Measurements from ENCODE around the gene PSMD12. TPM values are rescaled to one million over a fixed set of nuclear protein-coding genes. Genes with fewer than 3 reads are reported as not detected.

The PSMD12 gene
- total and polyA plus RNA-seq, 9 of the 15 experiments (the other 6 are each of a cell fraction or from before 2014, with no cell fraction given) = 36.6 to 150 (median 65.5) TPM

DNA sequence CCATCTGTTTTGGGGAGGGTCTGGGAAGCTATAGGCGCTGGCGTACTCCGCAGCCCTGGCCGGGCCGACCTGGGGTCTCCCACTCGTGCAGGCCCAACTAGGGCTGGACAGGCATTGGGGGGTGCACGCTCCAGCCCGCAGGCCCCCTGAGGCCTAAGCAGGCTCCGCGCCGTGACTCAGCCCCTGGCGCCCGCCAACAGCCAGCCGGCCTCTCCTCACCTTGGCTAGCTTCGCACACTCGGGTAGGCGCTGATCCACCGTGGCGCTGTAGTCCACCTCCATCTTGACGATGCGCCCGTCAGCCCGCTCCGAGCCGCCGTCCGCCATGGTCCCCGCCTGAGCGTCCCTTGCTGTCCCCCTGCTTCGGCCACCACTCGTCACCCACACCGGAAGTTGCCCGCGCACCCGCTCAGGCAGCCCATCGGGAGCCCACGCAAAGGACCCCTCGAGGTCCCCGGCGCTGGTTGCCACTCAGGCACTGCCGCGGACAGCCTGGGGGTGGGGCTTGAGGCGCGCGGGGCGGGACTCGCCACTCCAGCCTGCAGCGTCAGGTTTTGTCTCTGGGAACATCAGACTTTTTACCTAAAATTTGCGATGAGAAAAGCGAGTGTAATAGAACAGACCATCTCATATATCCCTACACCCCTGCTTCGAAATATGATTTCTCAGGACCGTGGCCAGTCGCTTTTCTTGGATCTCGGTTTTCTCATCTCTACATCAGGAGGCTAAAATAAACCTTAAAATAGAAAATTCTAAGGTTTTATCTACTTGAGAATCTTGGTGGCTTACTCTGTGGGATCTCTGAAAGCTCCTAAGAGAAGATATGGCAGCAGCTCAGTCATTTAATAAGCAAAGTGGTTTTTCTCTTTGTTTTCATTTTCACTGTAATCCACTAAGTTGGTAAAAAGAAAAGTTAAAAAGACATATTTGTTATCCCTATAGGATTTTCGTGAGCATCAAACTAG, at the start of gene PSMD12 (continued):
- TF ChIP-seq, protein P1, sequence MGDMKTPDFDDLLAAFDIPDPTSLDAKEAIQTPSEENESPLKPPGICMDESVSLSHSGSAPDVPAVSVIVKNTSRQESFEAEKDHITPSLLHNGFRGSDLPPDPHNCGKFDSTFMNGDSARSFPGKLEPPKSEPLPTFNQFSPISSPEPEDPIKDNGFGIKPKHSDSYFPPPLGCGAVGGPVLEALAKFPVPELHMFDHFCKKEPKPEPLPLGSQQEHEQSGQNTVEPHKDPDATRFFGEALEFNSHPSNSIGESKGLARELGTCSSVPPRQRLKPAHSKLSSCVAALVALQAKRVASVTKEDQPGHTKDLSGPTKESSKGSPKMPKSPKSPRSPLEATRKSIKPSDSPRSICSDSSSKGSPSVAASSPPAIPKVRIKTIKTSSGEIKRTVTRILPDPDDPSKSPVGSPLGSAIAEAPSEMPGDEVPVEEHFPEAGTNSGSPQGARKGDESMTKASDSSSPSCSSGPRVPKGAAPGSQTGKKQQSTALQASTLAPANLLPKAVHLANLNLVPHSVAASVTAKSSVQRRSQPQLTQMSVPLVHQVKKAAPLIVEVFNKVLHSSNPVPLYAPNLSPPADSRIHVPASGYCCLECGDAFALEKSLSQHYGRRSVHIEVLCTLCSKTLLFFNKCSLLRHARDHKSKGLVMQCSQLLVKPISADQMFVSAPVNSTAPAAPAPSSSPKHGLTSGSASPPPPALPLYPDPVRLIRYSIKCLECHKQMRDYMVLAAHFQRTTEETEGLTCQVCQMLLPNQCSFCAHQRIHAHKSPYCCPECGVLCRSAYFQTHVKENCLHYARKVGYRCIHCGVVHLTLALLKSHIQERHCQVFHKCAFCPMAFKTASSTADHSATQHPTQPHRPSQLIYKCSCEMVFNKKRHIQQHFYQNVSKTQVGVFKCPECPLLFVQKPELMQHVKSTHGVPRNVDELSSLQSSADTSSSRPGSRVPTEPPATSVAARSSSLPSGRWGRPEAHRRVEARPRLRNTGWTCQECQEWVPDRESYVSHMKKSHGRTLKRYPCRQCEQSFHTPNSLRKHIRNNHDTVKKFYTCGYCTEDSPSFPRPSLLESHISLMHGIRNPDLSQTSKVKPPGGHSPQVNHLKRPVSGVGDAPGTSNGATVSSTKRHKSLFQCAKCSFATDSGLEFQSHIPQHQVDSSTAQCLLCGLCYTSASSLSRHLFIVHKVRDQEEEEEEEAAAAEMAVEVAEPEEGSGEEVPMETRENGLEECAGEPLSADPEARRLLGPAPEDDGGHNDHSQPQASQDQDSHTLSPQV (IDR thresholded peaks at IDR 0.05) = no peak
- TF ChIP-seq POLR2H (tag; IDR thresholded peaks at IDR 0.05; ENCODE audit: low read depth) (peak; percentile 50; the same call in 1 of the 2 replicates), TGIF2 (CRISPR knock-in tag; IDR thresholded peaks at IDR 0.05) (no peak; the same call in 1 of the 2 replicates), CREM (IDR thresholded peaks at IDR 0.05; ENCODE audit: low read depth) (peak; percentile 68), GABPA (tag; conservative IDR thresholded peaks at IDR 0.05; ENCODE audit: low read depth) (peak; percentile 95), HSF4 (CRISPR knock-in tag; IDR thresholded peaks at IDR 0.05; ENCODE audit: borderline replicate concordance) (no peak), PHTF2 (CRISPR knock-in tag; IDR thresholded peaks at IDR 0.05) (no peak), EWSR1 (IDR thresholded peaks at IDR 0.05; ENCODE audit: borderline replicate concordance, low read depth, partially characterized antibody) (no peak), ZNF444 (CRISPR knock-in tag; IDR thresholded peaks at IDR 0.05) (no peak), EHMT2 (IDR thresholded peaks at IDR 0.05) (no peak), KAT7 (CRISPR knock-in tag; IDR thresholded peaks at IDR 0.05; ENCODE audit: borderline replicate concordance) (peak; percentile 82; the same call in 1 of the 2 replicates), TCF7 (IDR thresholded peaks at IDR 0.05; ENCODE audit: borderline replicate concordance) (no peak), PHB (CRISPR knock-in tag; IDR thresholded peaks at IDR 0.05) (no peak), SMAD1 (IDR thresholded peaks at IDR 0.05; ENCODE audit: low read depth, low read length, partially characterized antibody) (no peak), RBM22 (IDR thresholded peaks at IDR 0.05; ENCODE audit: low read depth, low read length, poor library complexity, severe bottlenecking) (no peak), ATF1 (CRISPR knock-in tag; IDR thresholded peaks at IDR 0.05) (0 out of 2 replicates have a peak, but pooled peaks have one; percentile 11), ATF1 (tag; IDR thresholded peaks at IDR 0.05) (peak; percentile 79), ZC3H4 (CRISPR knock-in tag; IDR thresholded peaks at IDR 0.05; ENCODE audit: borderline replicate concordance) (no peak), TARDBP (IDR thresholded peaks at IDR 0.05) (no peak), MCM2 (IDR thresholded peaks at IDR 0.05; ENCODE audit: low read depth) (no peak), KLF10 (CRISPR knock-in tag; IDR thresholded peaks at IDR 0.05) (no peak)
- TF ChIP-seq, protein P2, sequence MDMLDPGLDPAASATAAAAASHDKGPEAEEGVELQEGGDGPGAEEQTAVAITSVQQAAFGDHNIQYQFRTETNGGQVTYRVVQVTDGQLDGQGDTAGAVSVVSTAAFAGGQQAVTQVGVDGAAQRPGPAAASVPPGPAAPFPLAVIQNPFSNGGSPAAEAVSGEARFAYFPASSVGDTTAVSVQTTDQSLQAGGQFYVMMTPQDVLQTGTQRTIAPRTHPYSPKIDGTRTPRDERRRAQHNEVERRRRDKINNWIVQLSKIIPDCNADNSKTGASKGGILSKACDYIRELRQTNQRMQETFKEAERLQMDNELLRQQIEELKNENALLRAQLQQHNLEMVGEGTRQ (CRISPR knock-in tag; IDR thresholded peaks at IDR 0.05) = no peak
- TF ChIP-seq, protein P3, sequence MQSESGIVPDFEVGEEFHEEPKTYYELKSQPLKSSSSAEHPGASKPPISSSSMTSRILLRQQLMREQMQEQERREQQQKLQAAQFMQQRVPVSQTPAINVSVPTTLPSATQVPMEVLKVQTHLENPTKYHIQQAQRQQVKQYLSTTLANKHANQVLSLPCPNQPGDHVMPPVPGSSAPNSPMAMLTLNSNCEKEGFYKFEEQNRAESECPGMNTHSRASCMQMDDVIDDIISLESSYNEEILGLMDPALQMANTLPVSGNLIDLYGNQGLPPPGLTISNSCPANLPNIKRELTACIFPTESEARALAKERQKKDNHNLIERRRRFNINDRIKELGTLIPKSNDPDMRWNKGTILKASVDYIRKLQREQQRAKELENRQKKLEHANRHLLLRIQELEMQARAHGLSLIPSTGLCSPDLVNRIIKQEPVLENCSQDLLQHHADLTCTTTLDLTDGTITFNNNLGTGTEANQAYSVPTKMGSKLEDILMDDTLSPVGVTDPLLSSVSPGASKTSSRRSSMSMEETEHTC (IDR thresholded peaks at IDR 0.05) = peak; percentile 34; the same call in 1 of the 2 replicates

All from K562 (cell line).